Mucosa of descending colon (tissue), 3 donors: ENCODE measurements around the gene MMP15. TPM values are rescaled to one million over a fixed set of nuclear protein-coding genes. Genes with fewer than 3 reads are reported as not detected.

Source experiments
- ATAC-seq: fragments of 200-7000 bp; cut with Tn5 transposase; one replicate; pipeline ENCODE4 v1.9.1; 2020; ENCODE audit warnings: mild to moderate bottlenecking, moderate library complexity
- DNase-seq, 3 donors: peaks; one replicate each; pipeline ENCODE4 v3.0.0-alpha.2; 2020
- H3K36me3 ChIP-seq: fragments of 200-600 bp; one replicate; pipeline ENCODE4 v1.8.0; 2021; ENCODE audit warnings: low read depth, mild to moderate bottlenecking
- H3K4me1 ChIP-seq: fragments of 200-600 bp; one replicate; pipeline ENCODE4 v1.8.0; 2021; ENCODE audit warnings: low read depth, mild to moderate bottlenecking
- H3K4me3 ChIP-seq: fragments of 200-600 bp; one replicate; pipeline ENCODE4 v1.8.0; 2021; ENCODE audit warnings: mild to moderate bottlenecking
- H3K9me3 ChIP-seq: fragments of 200-600 bp; one replicate; pipeline ENCODE4 v1.8.0; 2021; ENCODE audit warnings: mild to moderate bottlenecking
- CTCF ChIP-seq: fragments of 200-600 bp; IDR thresholded peaks from one replicate; pipeline ENCODE4 v1.8.0; 2022; ENCODE audit warnings: antibody characterized with exemption, mild to moderate bottlenecking
- intact Hi-C, 2 donors: fragments of 100-400 bp; cut with DNase I in 1 of 2; cut with micrococcal nuclease in 1 of 2; formaldehyde crosslinking; loops; one replicate each; pipeline versions ENCODE4 v1.11.0 to v1.11.1; 2022; cut with DNase I, micrococcal nuclease
- total RNA-seq, 3 donors: library from RNA; stranded (reverse); fragmentation: NEBNext Ultra II Directional in 2 of 3; extraction: Animal tissue kit (Norgen Biotek cat#: 25700) in 2 of 3; gene quantifications; one replicate each; pipeline versions ENCODE4 v1.2.1 to v1.2.4, GENCODE V29; 2021 to 2023
- donor health status: DM: no; HTN: no; CAD: no; lungs with moderate emphysema.
- donor health status: DM: no; HTN: no; CAD: no.
- donor health status: DM: no; HTN: yes; CAD: no.

The MMP15 gene
- total RNA-seq, 3 donors from 2014 or later, result 57.9 to 140 (median 96.5) TPM

DNA sequence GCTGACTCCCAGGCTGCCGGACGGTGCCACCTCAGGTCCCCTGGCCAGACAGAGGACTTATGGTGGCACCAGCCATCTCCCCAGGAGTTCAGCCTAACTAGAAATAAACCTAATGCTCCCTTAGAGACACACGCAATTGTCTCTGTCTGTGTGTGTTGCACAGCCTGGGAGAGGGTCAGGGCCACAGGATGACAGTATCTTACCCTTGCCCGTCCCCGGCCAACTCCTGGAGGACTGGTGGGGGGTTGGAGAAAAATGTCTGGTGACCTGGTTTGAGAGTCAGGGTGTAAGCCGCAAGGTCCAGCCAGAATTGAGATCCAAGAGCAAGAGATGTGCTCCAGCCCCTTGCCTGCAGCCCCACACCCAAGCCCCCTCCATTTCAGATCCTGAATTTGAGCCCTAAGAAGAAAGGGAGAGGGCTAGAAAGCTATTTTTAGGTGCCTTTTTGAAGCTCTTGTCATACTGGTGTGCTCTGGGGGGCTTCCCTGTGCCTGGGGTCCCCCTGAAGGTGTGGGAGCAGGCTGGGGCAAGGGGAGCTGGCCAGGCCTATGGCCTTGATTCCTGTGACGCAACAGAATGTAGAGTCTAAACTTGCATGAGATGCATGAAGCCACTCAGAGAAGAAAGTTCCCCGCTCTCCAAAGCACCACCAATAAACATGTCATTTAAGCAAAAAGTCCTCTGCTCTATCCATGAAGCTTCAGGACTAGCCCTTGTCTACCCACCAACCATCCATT lies 37.9 kb upstream of the MMP15 start:
- Histone ChIP-seq H3K4me3 (no peak overlapping the region), H3K9me3 (no peaks in the 10 kb centered on the region), H3K4me1 (no peaks in the 10 kb centered on the region), H3K36me3 (no peaks in the 10 kb centered on the region)
- no peak for TF ChIP-seq CTCF
- intact Hi-C loops, result no loop called here
- DNase-seq (peak in 1 of 3 donors; percentile 10), ATAC-seq (no peak)

- Histone ChIP-seq H3K36me3 (no peaks in the 10 kb centered on the region), H3K4me3 (no peak overlapping the region), H3K4me1 (no peaks in the 10 kb centered on the region), H3K9me3 (no peaks in the 10 kb centered on the region)
- DNase-seq, result no peak
- no peak for TF ChIP-seq CTCF
- no peak for ATAC-seq
- intact Hi-C loops, result no loop called here
Observed at GRCh38 chr16:57988929-57989328, 36.6 kb upstream of the MMP15 start.

DNA sequence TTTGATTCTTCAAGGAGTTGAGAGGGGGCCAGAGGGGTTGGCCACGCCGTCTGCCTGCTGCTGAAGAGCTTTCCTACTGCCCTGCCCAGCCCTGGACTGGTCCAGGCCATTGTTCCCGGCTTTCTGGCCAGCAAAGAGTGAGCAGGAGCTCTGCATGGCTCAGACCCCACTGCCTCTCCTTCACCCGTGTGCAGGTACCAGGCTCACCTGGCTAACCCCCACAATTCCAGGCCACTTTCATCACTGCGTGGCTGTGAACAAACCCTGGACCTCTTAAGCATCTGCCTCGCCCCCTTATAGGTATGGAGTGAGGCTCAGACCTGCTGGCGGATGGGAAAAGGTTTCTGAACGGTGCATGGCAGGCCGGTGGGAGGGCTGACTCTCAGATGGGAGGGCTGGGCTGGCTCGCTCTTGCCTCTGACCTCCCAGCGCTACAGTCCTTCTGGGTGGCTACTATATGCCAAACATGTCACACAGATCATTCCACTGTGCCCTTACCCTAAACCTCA lies 33.9 kb upstream of the MMP15 start:
- no peaks in the 10 kb centered on the region for H3K9me3 ChIP-seq
- no peak for TF ChIP-seq CTCF
- intact Hi-C loops, result no loop called here
- DNase-seq (no peak), ATAC-seq (no peak)
- no peaks in the 10 kb centered on the region for H3K36me3 ChIP-seq
- H3K4me3 ChIP-seq, result no peak overlapping the region
- H3K4me1 ChIP-seq, result no peaks in the 10 kb centered on the region

DNA sequence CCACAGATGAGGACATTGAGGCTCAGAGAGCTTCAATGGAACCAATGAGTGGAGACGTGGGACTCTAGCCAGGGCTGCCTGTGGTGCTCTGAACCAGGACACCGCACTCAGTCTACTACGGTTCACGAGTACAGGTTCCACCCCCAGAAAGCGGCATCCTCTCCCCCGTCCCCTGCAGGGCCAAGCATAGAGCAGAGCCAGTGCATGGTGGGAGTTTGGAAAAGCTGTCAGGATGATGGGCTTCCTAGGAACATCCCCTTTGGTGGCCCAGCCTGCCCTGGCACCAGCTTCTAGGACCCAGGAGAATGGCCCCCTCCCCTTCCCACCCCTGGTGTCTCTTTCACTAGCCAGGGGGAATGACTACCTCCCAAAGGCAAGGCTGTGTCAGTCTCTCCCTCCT lies 33.5 kb upstream of the MMP15 start:
- intact Hi-C loops, result no loop called here
- no peaks in the 10 kb centered on the region for H3K9me3 ChIP-seq
- H3K36me3 ChIP-seq, result no peaks in the 10 kb centered on the region
- ATAC-seq, result no peak
- TF ChIP-seq CTCF, result no peak
- no peaks in the 10 kb centered on the region for H3K4me1 ChIP-seq
- no peak for DNase-seq
- H3K4me3 ChIP-seq, result no peak overlapping the region

GRCh38 chr16:57993438-57993837 lies 32.1 kb upstream of the MMP15 start:
- TF ChIP-seq CTCF, result no peak
- H3K36me3 ChIP-seq, result no peaks in the 10 kb centered on the region
- ATAC-seq (no peak), DNase-seq (no peak)
- H3K4me1 ChIP-seq, result no peaks in the 10 kb centered on the region
- intact Hi-C loops, result no loop called here
- no peaks in the 10 kb centered on the region for H3K9me3 ChIP-seq
- H3K4me3 ChIP-seq, result no peak overlapping the region
